HL-60/S4 treated with phorbol 12-myristate 13-acetate at 8.2 ng/mL for 4 days and 3 days (cell line): ENCODE measurements around the gene PIAS1.

ENCODE experiments used
- in situ Hi-C: fragments of 300-500 bp; cut with MboI; formaldehyde crosslinking; loops from 2 replicates; pipeline ENCODE4 v1.15.0; 2022; ENCODE audit warnings: low sequenced_read_pairs

Gene PIAS1

GRCh38 chr15:68172037-68172436, 117.9 kb downstream of the PIAS1 start:
- in situ Hi-C loops = loop anchor here (25.0 kb wide), 1 partner anchor 310 kb away; no protein-coding TSS in a partner anchor

GRCh38 chr15:68173119-68173518, 119.0 kb downstream of the PIAS1 start:
- in situ Hi-C loops = loop anchor here (25.0 kb wide), 1 partner anchor 311 kb away; no protein-coding TSS in a partner anchor

GRCh38 chr15:68175526-68175925, 121.4 kb downstream of the PIAS1 start:
- in situ Hi-C loops = no loop called here

- in situ Hi-C loops = no loop called here
Observed at GRCh38 chr15:68176601-68177000, 122.5 kb downstream of the PIAS1 start.

GRCh38 chr15:68177742-68178141, 123.6 kb downstream of the PIAS1 start:
- in situ Hi-C loops = no loop called here

- in situ Hi-C loops = no loop called here
Observed at GRCh38 chr15:68183616-68184315, 129.7 kb downstream of the PIAS1 start.

- in situ Hi-C loops = no loop called here
Observed at GRCh38 chr15:68184616-68185480, 130.7 kb downstream of the PIAS1 start.

GRCh38 chr15:68186671-68187397, 132.7 kb downstream of the PIAS1 start:
- in situ Hi-C loops = no loop called here

- in situ Hi-C loops = no loop called here
Observed at GRCh38 chr15:68187559-68187958, 133.4 kb downstream of the PIAS1 start.

GRCh38 chr15:68188647-68189046, 134.5 kb downstream of the PIAS1 start:
- in situ Hi-C loops = no loop called here

- in situ Hi-C loops = no loop called here
Observed at GRCh38 chr15:68190048-68190447, 135.9 kb downstream of the PIAS1 start.

- in situ Hi-C loops = no loop called here
Observed at GRCh38 chr15:68191555-68191954, 137.4 kb downstream of the PIAS1 start.

- in situ Hi-C loops = no loop called here
Observed at GRCh38 chr15:68192117-68192516, 138.0 kb downstream of the PIAS1 start.

- in situ Hi-C loops = no loop called here
Observed at GRCh38 chr15:68192804-68193486, 138.8 kb downstream of the PIAS1 start.

- in situ Hi-C loops = no loop called here
Observed at GRCh38 chr15:68195336-68196112, 141.4 kb downstream of the PIAS1 start.

- in situ Hi-C loops = no loop called here
Observed at GRCh38 chr15:68196445-68197169, 142.5 kb downstream of the PIAS1 start.

- in situ Hi-C loops = no loop called here
Observed at GRCh38 chr15:68197170-68197492, 143.0 kb downstream of the PIAS1 start.

GRCh38 chr15:68197661-68198437, 143.7 kb downstream of the PIAS1 start:
- in situ Hi-C loops = no loop called here

- in situ Hi-C loops = no loop called here
Observed at GRCh38 chr15:68199340-68199739, 145.2 kb downstream of the PIAS1 start.
